Measurements from ENCODE around the gene CACNB4.
A peak's percentile ranks its signal among the peaks of the same experiment; 100 is the strongest.

Gene CACNB4

DNA sequence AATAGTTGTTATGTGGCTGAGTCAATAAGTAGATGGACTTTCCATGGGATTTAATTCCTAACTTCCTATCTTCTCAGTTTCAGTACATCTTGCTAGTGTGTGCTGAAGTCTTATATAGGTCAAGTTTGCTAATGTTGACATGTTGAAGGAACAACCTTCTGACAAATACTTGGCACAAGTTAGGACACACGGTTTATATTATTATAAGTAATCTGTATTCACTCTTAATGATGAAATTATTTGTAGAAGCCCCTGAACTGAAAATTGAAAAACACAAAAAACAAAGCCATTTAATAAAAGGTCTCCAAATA, 289.8 kb downstream of the CACNB4 start:
- DNase-seq (ENCODE audit: extremely low read depth, low read depth): no peak
- TF ChIP-seq, protein P1, sequence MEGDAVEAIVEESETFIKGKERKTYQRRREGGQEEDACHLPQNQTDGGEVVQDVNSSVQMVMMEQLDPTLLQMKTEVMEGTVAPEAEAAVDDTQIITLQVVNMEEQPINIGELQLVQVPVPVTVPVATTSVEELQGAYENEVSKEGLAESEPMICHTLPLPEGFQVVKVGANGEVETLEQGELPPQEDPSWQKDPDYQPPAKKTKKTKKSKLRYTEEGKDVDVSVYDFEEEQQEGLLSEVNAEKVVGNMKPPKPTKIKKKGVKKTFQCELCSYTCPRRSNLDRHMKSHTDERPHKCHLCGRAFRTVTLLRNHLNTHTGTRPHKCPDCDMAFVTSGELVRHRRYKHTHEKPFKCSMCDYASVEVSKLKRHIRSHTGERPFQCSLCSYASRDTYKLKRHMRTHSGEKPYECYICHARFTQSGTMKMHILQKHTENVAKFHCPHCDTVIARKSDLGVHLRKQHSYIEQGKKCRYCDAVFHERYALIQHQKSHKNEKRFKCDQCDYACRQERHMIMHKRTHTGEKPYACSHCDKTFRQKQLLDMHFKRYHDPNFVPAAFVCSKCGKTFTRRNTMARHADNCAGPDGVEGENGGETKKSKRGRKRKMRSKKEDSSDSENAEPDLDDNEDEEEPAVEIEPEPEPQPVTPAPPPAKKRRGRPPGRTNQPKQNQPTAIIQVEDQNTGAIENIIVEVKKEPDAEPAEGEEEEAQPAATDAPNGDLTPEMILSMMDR (IDR thresholded peaks at IDR 0.05; ENCODE audit: low read depth, low read length, missing control alignments): no peak
- H3K4me3 ChIP-seq (replicated peaks; ENCODE audit: low read depth, low read length): no peak overlapping the region

DNA sequence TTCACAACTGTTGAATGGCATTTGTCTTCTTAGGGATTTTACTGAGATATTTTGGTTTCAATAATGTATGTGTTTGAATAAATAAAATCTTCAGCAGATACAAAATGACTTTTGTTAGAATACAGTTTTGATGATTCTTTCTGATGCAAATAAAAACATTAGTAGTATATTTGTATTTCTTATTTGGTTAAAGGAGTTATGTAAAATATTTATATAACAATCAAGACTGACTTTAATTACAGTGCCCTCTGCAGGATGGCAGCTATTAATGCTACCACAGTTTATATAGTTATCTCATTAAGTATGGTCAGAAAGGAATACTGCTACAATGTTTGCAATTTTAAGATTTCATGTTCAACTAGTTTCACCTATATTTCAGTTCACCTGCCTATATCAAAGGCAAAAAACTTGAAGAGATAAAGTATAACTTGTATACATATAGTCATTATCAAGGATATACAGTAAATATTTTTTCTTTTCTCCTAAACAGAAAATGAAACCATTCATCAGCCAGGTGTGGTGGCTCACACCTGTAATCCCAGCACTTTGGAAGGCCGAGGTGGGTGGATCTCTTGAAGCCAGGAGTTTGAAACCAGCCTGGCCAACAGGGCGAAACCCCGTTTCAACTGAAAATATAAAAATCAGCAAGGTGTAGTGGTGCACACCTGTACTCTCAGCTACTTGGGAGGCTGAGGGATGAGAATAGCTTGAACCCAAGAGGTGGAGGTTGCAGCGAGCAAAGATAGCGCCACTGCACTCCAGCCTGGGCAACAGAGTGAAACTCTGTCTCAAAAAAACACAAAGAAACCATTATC, 290.4 kb downstream of the CACNB4 start:
- H3K4me3 ChIP-seq (replicated peaks; ENCODE audit: low read depth, low read length): no peak overlapping the region
- DNase-seq (ENCODE audit: extremely low read depth, low read depth): no peak
- TF ChIP-seq, protein P1 (IDR thresholded peaks at IDR 0.05; ENCODE audit: low read depth, low read length, missing control alignments): peak; percentile 21

DNA sequence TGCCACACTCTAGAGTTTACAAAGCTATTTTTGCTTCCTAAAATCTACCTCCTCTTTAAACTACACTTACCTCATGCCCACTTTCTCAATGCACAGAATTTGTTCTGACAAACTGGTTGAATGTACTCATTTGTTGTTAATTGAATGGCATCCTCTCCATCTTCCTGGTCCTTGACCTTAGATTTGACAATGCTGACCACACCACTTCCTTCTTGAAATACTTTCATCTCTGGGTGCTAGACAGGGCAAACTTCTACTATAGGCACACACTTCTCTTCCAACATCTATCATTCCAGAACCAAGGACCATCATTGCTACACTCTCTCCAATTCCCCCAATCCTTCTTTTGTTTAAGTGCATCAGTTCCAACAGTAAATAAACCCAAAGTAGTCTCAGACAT, 292.9 kb downstream of the CACNB4 start:
- no peak for DNase-seq (ENCODE audit: extremely low read depth, low read depth)
- TF ChIP-seq, protein P1 (IDR thresholded peaks at IDR 0.05; ENCODE audit: low read depth, low read length, missing control alignments): no peak
- H3K4me3 ChIP-seq (replicated peaks; ENCODE audit: low read depth, low read length): no peak overlapping the region

DNA sequence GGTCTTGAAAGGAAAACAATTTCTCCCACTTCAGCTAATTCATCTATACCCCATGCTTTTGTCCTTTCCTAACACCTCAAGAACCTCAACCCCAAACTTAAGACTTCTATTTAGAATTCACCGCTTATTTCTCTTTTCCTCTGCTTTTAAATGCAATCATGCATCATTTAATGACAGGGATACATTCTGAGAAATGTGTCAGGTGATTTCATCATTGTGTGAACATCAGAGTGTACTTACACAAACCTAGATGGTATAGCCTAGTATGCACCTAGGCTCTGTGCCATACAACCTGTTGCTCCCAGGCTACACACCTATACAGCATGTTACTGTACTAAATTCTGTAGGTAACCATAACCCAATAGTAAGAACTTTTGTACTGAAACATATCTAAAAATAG, 293.5 kb downstream of the CACNB4 start:
- TF ChIP-seq, protein P1 (IDR thresholded peaks at IDR 0.05; ENCODE audit: low read depth, low read length, missing control alignments): no peak
- no peak for DNase-seq (ENCODE audit: extremely low read depth, low read depth)

DNA sequence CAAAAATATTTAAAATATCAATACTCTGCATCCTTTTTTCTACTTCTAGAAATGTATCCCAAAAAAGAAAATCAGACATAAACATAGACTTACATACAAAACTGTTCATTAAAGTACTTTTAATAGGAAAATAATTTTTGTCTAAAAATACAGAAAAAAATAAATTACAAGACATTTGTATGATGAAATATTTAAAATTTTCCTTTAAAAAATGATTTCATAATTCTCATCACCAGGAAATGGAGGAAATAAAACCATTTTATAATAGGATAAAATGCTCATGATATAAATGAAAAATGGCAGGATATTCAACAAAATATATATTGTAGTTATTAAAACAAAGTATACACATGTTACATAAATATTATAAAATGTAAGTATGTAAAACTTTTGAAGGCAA, 295.0 kb downstream of the CACNB4 start:
- H3K4me3 ChIP-seq (replicated peaks; ENCODE audit: low read depth, low read length): no peak overlapping the region
- DNase-seq (ENCODE audit: extremely low read depth, low read depth): no peak
- TF ChIP-seq, protein P1 (IDR thresholded peaks at IDR 0.05; ENCODE audit: low read depth, low read length, missing control alignments): no peak

More for the DNA sequence above, 293.5 kb downstream of the CACNB4 start:
- no peak overlapping the region for H3K4me3 ChIP-seq (replicated peaks; ENCODE audit: low read depth, low read length)

DNA sequence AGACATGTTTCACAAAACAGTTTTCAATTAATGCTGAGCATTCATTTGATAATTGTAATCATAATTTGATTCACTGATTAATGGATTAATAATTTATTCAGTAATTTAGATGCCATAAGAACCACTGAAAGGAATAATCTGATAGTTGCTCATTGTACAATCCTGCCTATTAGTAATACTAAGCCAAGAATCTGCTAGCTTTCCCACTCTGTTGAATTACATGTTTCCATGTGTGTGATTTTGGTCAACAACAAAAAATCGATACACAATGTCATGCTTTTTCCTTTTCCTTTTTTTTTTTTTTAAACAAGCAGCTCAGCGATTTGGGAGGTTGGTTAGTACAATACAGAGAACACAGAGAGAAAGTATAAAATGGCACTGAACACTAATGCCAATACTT, 296.5 kb downstream of the CACNB4 start:
- TF ChIP-seq, protein P1 (IDR thresholded peaks at IDR 0.05; ENCODE audit: low read depth, low read length, missing control alignments): no peak
- H3K4me3 ChIP-seq (replicated peaks; ENCODE audit: low read depth, low read length): no peak overlapping the region
- no peak for DNase-seq (ENCODE audit: extremely low read depth, low read depth)

DNA sequence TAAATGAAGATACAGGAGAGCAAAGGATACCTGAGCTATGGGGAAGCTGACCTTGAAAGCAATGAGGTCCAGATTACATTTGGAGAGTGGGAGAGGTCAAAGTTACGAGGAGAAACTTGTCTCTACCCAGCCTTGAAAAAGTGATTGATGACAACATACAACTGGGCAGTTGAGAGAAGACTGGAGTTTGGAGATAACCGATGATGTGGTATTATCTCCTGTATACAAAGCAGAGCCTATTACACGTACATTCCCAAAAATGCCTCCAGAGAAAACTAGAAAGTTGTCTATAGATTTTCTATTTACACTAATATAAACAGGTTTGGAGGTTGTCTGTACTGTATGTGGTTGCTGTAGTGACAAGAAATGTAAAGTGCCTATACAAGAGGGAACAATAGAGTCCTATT, 299.0 kb downstream of the CACNB4 start:
- no peak for DNase-seq (ENCODE audit: extremely low read depth, low read depth)
- H3K4me3 ChIP-seq (replicated peaks; ENCODE audit: low read depth, low read length): no peak overlapping the region
- TF ChIP-seq, protein P1 (IDR thresholded peaks at IDR 0.05; ENCODE audit: low read depth, low read length, missing control alignments): no peak
